H9 (cell line): ENCODE results near the gene CDK5R2. TPM values are rescaled to one million over a fixed set of nuclear protein-coding genes. Genes with fewer than 3 reads are reported as not detected.

Experiments
- DNase-seq: peaks from one replicate; pipeline ENCODE4 v3.0.0-alpha.2; 2017
- H2AFZ ChIP-seq: one replicate; pipeline ENCODE4 v1.6.1; 2013; ENCODE audit warnings: mild to moderate bottlenecking, low read length, control low read depth, moderate library complexity
- H2AK5ac ChIP-seq: 2 replicates; pipeline ENCODE4 v1.6.1; 2013; ENCODE audit warnings: low read length, control low read depth, mixed read lengths; ENCODE audit not compliant: insufficient read length
- H2BK120ac ChIP-seq: one replicate; pipeline ENCODE4 v1.6.1; 2013; ENCODE audit warnings: low read depth, mild to moderate bottlenecking, low read length, control low read depth, inconsistent platforms; ENCODE audit not compliant: poor library complexity, severe bottlenecking
- H2BK12ac ChIP-seq: 2 replicates; pipeline ENCODE4 v1.6.1; 2013; ENCODE audit warnings: low read length, control low read depth, mixed read lengths, low read depth; ENCODE audit not compliant: insufficient read length
- H2BK15ac ChIP-seq: 2 replicates; pipeline ENCODE4 v1.6.1; 2013; ENCODE audit warnings: low read depth, low read length, control low read depth
- H2BK20ac ChIP-seq: one replicate; pipeline ENCODE4 v1.6.1; 2013; ENCODE audit warnings: low read depth, mild to moderate bottlenecking, low read length, control low read depth, inconsistent platforms; ENCODE audit not compliant: poor library complexity, severe bottlenecking
- H2BK5ac ChIP-seq: 2 replicates; pipeline ENCODE4 v1.6.1; 2013; ENCODE audit warnings: low read length, control low read depth, mixed read lengths; ENCODE audit not compliant: insufficient read length
- H3K14ac ChIP-seq: 2 replicates; pipeline ENCODE4 v1.6.1; 2013; ENCODE audit warnings: low read length, control low read depth; ENCODE audit not compliant: insufficient read depth
- H3K18ac ChIP-seq: 2 replicates; pipeline ENCODE4 v1.6.1; 2013; ENCODE audit warnings: low read depth, mild to moderate bottlenecking, mixed read lengths, low read length, control low read depth; ENCODE audit not compliant: insufficient read length
- H3K23ac ChIP-seq: 2 replicates; pipeline ENCODE4 v1.6.1; 2013; ENCODE audit warnings: low read length, control low read depth, mixed read lengths, low read depth; ENCODE audit not compliant: insufficient read length
- H3K23me2 ChIP-seq: 2 replicates; pipeline ENCODE4 v1.6.1; 2013; ENCODE audit warnings: low read depth, mild to moderate bottlenecking, mixed read lengths, low read length, control low read depth; ENCODE audit not compliant: insufficient read length, poor library complexity, severe bottlenecking
- H3K27ac ChIP-seq: 2 replicates; pipeline ENCODE4 v1.5.1; 2013; ENCODE audit warnings: low read length, control low read depth, mixed read lengths, low read depth; ENCODE audit not compliant: insufficient read length
- H3K27me3 ChIP-seq: 2 replicates; pipeline ENCODE4 v1.6.1; 2013; ENCODE audit warnings: low read length, control low read depth, inconsistent platforms; ENCODE audit not compliant: insufficient read depth
- H3K4ac ChIP-seq: 2 replicates; pipeline ENCODE4 v1.6.1; 2013; ENCODE audit warnings: low read depth, mild to moderate bottlenecking, control low read depth, inconsistent platforms, low read length, moderate library complexity
- H3K4me1 ChIP-seq: 2 replicates; pipeline ENCODE4 v1.6.1; 2013; ENCODE audit warnings: low read length, control low read depth, inconsistent platforms; ENCODE audit not compliant: insufficient read depth
- H3K4me2 ChIP-seq: 2 replicates; pipeline ENCODE4 v1.6.1; 2013; ENCODE audit warnings: low read length, control low read depth, mixed read lengths; ENCODE audit not compliant: insufficient read length, insufficient read depth
- H3K56ac ChIP-seq: 2 replicates; pipeline ENCODE4 v1.6.1; 2013; ENCODE audit warnings: low read depth, mild to moderate bottlenecking, mixed read lengths, low read length, control low read depth; ENCODE audit not compliant: insufficient read length
- H3K79me1 ChIP-seq: 2 replicates; pipeline ENCODE4 v1.6.1; 2013; ENCODE audit warnings: low read depth, mild to moderate bottlenecking, moderate library complexity, low read length, control low read depth, inconsistent platforms; ENCODE audit not compliant: insufficient read depth, poor library complexity, severe bottlenecking
- H3K79me2 ChIP-seq: 2 replicates; pipeline ENCODE4 v1.6.1; 2013; ENCODE audit warnings: low read length, control low read depth, inconsistent platforms; ENCODE audit not compliant: insufficient read depth
- H3K9ac ChIP-seq: 2 replicates; pipeline ENCODE4 v1.6.1; 2013; ENCODE audit warnings: low read length, control low read depth, mixed read lengths; ENCODE audit not compliant: insufficient read length; ENCODE audit errors: extremely low read depth
- H3K9me3 ChIP-seq: one replicate; pipeline ENCODE4 v1.6.1; 2013; ENCODE audit warnings: low read depth, low read length, inconsistent platforms; ENCODE audit not compliant: control insufficient read depth
- H3T11ph ChIP-seq: one replicate; pipeline ENCODE4 v1.6.1; 2013; ENCODE audit warnings: mild to moderate bottlenecking, low read length, control low read depth, inconsistent platforms
- H4K20me1 ChIP-seq: one replicate; pipeline ENCODE4 v1.6.1; 2013; ENCODE audit not compliant: control insufficient read depth, insufficient read length, insufficient read depth
- H4K5ac ChIP-seq: 2 replicates; pipeline ENCODE4 v1.6.1; 2013; ENCODE audit warnings: low read depth, mild to moderate bottlenecking, mixed read lengths, low read length, control low read depth; ENCODE audit not compliant: insufficient read length
- H4K8ac ChIP-seq: replicated peaks from 2 replicates; pipeline ENCODE4 v1.6.1; 2013; ENCODE audit warnings: low read length, control low read depth, mixed read lengths, low read depth; ENCODE audit not compliant: insufficient read length
- H4K91ac ChIP-seq: 2 replicates; pipeline ENCODE4 v1.6.1; 2013; ENCODE audit warnings: low read depth, mild to moderate bottlenecking, moderate library complexity, mixed read lengths, low read length, control low read depth; ENCODE audit not compliant: insufficient read length
- H3K27ac Mint-ChIP-seq, 3 experiments: 2 replicates in 2 of 3; 3 replicates in 1 of 3; pipeline ENCODE4 v1.8.0; 2020 to 2021; ENCODE audit warnings: mixed read lengths in 3 of 3, mild to moderate bottlenecking in 1 of 3, moderate library complexity in 1 of 3
- H3K27me3 Mint-ChIP-seq: 2 replicates; pipeline ENCODE4 v1.8.0; 2021; ENCODE audit warnings: low read depth, mild to moderate bottlenecking, moderate library complexity, mixed read lengths
- H3K36me3 Mint-ChIP-seq, 3 experiments: 2 replicates in 2 of 3; 3 replicates in 1 of 3; pipeline ENCODE4 v1.8.0; 2020 to 2021; ENCODE audit warnings: low read depth in 3 of 3, mixed read lengths in 3 of 3; ENCODE audit not compliant: insufficient read depth in 1 of 3
- H3K4me1 Mint-ChIP-seq, 2 experiments: 2 replicates each; pipeline ENCODE4 v1.8.0; 2020; ENCODE audit warnings: mixed read lengths in 2 of 2
- H3K4me3 Mint-ChIP-seq, 2 experiments: 2 replicates in 1 of 2; 3 replicates in 1 of 2; pipeline ENCODE4 v1.8.0; 2020 to 2021; ENCODE audit warnings: mild to moderate bottlenecking in 2 of 2, mixed read lengths in 2 of 2, moderate library complexity in 1 of 2
- H3K9me3 Mint-ChIP-seq, 2 experiments: 2 replicates in 1 of 2; 3 replicates in 1 of 2; pipeline ENCODE4 v1.8.0; 2020; ENCODE audit warnings: mild to moderate bottlenecking in 2 of 2, mixed read lengths in 2 of 2, moderate library complexity in 1 of 2
- CTCF ChIP-seq: fragments of 200-600 bp; sonication (generic); conservative IDR thresholded peaks from 3 replicates; pipeline ENCODE4 v1.8.0; 2021; ENCODE audit warnings: antibody characterized with exemption, mild to moderate bottlenecking
- WGBS: extraction: QIAGEN DNeasy Blood & Tissue Kit; methylation state at CpG from one replicate; pipeline ENCODE4 v1.1.7; 2013; ENCODE audit warnings: missing lambda C conversion rate, low lambda C conversion rate, mixed read lengths; ENCODE audit not compliant: insufficient read length; ENCODE audit errors: extremely low coverage; 5-methylcytosine and 5-hydroxymethylcytosine counted together
- total RNA-seq: library from RNA; stranded (reverse); gene quantifications from 2 replicates; pipeline ENCODE4 v1.2.1, GENCODE V29; 2021

Gene CDK5R2
- total RNA-seq, 1 experiment from 2014 or later, result 0.26 TPM

GRCh38 chr2:218998414-218999002 is 39.0 kb downstream of the CDK5R2 start:
- H3K27ac ChIP-seq, result no peak overlapping the region
- no peaks in the 10 kb centered on the region for H3K79me2 ChIP-seq
- no peak overlapping the region for H3T11ph ChIP-seq
- no peak overlapping the region for H2BK15ac ChIP-seq
- no peak overlapping the region for H4K8ac ChIP-seq
- H3K9me3 ChIP-seq, result no peaks in the 10 kb centered on the region
- no peak overlapping the region for H3K9ac ChIP-seq
- TF ChIP-seq CTCF, result no peak
- H2AFZ ChIP-seq, result no peak overlapping the region
- peaks cover 10% of the 10 kb centered on the region for H3K23me2 ChIP-seq
- H2BK5ac ChIP-seq, result no peak overlapping the region
- DNase-seq, result no peak
- Mint-ChIP-seq H3K27ac (no peak overlapping the region), H3K9me3 (peaks cover 0 to 10% of the 10 kb centered on the region in 2 experiments; a peak in 3 of 5 replicates), H3K27me3 (peaks cover 99% of the 10 kb centered on the region), H3K4me1 (peaks cover 35 to 48% of the 10 kb centered on the region in 2 experiments), H3K4me3 (no peak overlapping the region), H3K36me3 (no peaks in the 10 kb centered on the region; a peak in 1 of 7 replicates)
- H3K4me1 ChIP-seq, result peaks cover 9% of the 10 kb centered on the region; the same call in 1 of the 2 replicates
- no peak overlapping the region for H2BK12ac ChIP-seq
- peaks cover 88% of the 10 kb centered on the region for H3K27me3 ChIP-seq
- no peak overlapping the region for H3K4ac ChIP-seq
- H3K79me1 ChIP-seq, result no peaks in the 10 kb centered on the region
- no peak overlapping the region for H2BK120ac ChIP-seq
- H2BK20ac ChIP-seq, result no peak overlapping the region
- H3K23ac ChIP-seq, result no peak overlapping the region
- no peaks in the 10 kb centered on the region for H4K20me1 ChIP-seq
- no peak overlapping the region for H3K4me2 ChIP-seq
- no CpG with 5 or more reads among the region's 12 CpGs for WGBS
- no peak overlapping the region for H3K18ac ChIP-seq
- no peak overlapping the region for H3K14ac ChIP-seq
- H3K56ac ChIP-seq, result no peak overlapping the region
- H4K5ac ChIP-seq, result no peak overlapping the region
- H4K91ac ChIP-seq, result no peak overlapping the region
- no peak overlapping the region for H2AK5ac ChIP-seq
